Activated CD4-positive, alpha-beta T cell treated with anti-CD3 and anti-CD28 coated beads, Interleukin-2, amount 50 U/mL, for 4 hours (primary cell): Measurements from ENCODE around the gene ADARB2.
"Not testable (repeated sequence)": the region's sequence is repeated elsewhere in the genome, so short reads cannot be mapped to it uniquely, and the experiment has no call there.

Experiments
- DNase-seq, 2 experiments: peaks; one replicate each; pipeline ENCODE4 v3.0.0-alpha.2; 2020

The ADARB2 gene

DNA sequence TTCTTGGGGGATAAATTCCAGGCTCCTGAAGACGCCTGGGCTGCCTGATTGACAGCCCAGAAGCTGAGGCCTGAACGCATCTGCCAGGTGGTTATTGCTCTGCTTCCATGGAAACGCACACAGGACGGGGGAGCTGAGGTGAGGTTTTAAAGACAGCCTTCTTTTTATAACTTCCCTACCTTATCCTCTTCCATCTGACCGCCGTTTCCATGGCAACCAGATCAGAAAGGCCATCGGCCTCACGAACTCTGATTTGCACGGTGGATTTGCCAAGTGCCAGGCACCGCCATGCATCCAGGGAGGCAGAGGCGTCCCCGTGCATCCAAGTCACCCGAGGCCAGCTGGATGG lies 260.9 kb downstream of the ADARB2 start:
- DNase-seq: no peak

DNA sequence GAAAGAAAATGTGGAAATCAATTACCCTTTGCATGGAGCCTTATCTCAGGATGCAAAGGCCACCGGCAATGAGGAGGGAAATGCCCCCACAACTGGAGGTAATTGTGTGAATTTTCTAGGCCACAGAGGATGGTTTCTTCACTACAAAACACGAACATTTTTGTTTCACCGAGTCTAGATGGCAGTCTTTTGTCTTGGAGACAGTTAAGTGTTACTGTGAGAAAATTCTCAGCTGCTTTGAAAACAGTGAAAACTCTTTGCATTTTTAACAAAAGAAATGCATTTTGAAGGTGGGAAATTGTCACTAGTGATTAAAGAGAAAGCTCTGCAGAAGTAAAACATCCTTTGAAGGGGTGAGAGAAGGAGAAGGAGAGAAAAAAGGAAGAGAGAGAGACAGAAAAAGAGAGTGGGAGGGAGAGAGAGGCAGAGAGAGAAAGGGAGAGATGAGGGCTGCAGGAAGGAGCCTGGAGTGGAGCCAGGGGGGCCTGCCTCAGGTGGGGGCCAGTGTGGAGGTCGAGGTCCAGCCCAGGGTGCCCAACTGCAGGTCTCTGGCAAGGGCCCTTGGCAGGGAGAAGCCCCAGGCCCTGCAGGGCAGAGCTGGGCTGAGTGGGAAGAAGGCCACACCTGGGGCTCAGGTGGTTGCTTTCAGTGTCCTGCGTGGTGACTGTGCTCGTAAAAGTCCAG lies 261.4 kb downstream of the ADARB2 start:
- no peak for DNase-seq

DNA sequence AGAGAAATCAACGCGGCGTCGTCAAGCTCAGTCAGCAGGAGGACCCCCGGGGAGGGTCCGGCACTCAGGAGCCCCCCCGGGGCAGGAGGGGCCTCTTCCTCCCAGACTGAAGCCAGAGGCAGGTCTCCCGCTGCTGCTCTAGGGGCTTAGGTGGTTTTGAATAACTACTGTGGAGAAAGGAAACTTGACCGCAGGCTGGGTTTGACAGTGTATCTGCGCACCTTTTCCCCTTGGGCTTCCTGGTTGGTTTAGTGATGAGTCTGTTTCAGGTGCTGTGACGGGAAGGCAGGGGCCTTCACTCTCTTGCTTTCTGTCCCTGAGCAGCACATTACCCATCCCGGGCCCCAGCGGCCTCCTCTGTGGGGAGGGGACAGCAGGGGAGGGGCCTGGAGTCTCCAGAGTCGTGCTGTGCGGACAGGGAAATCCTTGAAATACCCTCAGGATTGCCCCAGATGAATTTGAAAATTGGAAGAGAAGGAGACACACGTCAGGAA lies 262.2 kb downstream of the ADARB2 start:
- no peak for DNase-seq

DNA sequence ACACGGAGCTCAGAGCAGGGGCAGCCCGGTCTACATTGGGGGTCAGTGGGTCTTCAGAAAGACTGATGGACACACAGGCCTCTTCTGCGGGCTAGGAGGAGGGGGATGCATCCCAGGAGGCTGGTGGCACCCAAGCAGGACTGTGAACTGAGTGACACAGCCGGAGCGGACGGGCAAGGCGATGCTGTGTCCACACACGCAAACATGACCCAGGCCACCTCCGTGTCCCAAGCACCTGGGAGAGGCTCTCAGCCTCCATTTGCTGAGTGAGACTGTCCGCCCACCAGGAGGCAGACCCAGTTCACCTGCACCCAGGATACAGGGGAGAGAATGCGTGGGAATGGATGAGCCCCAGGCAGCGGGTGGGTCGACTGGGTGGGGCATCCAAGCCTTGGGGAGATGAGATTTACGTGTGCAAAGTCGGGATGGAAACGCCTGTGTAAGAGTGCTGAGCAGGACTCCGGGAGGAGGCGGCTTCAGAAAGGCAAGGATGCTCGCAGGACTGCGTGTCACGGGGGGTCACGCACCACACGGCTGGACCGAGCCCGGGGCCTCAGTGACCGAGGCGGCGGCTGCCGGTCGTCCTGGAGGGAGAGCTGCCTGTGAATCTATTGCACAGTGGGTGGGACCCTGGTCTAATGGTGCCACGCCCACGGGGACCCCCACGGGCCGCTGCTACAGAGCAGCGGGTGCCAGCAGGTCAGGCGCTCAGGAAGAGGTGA lies 262.8 kb downstream of the ADARB2 start:
- DNase-seq: no peak

DNA sequence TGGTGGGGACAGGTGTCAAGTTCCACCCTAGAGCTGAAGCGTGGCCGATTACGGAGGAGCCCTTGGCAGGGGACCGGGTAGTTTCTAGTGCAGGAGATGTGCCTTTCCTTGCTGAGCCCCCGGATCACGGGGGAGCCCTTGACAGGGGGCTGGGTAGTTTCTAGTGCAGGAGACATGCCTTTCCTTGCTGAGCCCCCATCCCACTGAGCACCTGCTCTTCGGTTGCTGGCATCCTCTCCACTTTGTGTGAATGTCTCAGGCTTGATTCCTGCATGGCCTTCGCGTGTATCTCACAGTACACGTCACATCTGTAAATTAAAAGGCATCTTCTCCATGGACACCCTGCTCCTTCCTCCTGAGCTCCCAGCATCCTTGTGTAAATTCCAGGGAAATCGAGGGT lies 263.5 kb downstream of the ADARB2 start:
- DNase-seq: no peak

DNA sequence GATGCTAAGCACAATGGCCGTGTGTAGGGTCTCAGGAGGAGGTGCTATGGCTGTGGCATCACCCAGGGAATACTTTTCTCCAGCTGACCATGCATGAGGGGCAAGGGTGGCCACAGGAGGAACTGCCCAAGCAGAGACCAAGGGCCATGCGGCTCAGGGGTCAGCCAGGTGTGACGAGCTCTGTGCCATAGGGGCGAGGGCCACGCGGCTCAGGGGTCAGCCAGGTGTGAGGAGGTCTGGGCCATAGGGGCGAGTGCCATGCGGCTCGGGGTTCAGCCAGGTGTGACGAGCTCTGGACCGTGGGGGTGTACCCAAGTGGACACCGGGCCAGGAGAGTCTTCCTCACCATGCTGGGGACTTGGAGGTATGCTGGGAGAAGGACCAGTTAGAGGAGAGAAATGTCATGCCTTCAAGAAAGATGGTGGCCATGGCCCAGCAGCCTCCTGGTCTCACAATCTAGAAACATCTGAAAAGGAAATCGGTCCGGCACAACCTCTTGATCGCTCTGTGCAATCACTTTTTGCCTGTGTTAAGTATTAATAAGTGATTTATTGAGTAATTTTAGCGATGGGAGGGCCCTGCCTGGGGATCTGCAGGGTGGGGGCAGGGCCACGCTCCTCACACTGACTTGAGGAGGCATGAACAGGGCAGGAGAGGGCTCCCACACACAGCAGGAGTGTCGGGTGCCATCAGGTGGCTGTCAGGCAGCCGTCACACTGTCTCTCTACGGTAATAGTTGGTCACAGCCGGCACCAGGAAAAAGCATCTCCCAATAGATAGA lies 265.0 kb downstream of the ADARB2 start:
- no peak for DNase-seq

DNA sequence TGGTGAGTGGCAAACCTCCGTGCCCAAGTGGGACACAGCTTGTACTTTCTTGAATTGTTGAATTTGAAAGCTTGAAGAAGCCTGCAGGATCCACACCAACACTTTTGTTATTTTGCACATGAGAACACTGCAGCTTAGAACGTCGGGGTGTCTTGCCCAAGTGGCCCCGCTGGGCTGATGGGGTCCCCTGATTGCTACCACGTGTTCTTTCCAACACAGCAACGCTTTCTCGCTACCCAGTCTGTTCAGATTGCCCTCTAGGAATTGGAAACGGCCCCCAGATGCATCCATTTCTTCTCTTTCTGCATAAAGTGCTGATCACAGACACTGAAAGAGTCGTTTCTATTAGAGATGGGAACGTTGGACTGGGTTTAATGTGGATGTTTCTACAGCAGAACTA lies 268.5 kb downstream of the ADARB2 start:
- no peak for DNase-seq

DNA sequence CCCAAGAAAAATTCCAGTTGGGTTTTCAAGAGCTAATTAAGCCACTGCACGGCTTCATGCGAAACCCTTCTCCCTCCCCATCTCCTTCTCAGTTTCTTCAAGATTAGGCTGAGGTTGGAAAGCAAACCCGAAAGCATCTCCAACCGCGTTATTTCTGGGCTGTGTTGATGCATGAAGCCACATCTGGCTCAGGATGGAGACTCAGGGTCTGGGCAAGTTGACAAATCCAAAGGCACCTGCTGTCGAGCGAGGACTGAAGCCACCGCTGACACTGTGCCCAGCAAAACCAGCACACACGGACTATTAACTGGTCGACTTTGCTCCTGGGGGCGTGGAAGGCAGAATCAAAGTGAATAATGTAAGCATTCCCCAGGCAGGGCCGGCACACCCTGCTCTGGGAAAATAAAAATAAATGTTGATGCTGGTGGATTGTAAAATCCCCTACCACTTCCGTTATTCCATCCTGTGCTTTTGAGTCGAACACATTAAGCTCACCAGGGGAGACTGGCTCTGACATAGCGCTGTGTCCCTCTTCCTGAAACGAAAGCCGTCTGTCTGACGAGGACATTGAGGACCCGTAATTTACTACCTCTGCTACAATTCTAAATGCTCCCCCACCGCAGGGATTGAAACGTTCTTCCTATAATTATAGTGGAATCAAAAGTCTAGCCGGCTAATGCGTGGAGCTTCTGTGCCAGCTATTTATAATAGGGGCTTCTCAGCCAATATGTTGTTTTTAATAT lies 269.8 kb downstream of the ADARB2 start:
- no peak for DNase-seq

DNA sequence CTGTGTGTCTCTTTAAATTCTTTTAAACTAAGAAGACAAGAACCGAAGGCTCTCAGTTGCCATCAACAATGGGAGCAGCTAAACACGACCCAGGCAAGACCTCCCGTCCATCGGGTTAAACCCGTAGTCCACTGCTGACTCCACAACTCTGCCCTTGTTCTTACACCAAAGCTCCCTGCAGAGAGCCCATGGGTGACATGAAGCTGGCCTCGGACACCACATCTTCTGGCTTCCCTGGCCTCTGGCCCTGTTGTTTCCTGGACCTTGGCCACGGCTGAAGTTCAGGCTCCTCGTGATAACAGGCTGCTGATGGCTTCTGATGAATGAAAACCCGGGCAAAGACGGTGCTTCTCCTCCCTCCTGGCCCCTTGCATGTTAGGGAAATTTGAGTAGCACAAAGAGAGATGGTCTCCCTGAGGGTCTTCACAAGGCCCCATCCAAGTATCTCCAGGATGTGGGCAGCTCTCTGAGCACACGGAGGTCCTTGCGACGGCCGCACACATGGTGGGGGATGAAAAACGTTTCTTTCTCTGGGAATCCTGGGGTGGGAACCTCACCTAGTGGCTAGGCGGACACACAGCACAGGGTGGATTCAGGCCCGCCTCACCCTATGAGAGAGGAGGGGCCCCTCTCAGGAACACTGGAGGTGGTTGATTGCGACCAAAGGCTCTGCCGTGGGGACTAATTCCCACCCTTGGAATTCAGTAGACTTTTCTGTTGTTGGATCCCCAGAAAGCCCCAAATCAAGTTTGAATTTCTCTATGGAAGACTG lies 271.1 kb downstream of the ADARB2 start:
- DNase-seq: no peak

DNA sequence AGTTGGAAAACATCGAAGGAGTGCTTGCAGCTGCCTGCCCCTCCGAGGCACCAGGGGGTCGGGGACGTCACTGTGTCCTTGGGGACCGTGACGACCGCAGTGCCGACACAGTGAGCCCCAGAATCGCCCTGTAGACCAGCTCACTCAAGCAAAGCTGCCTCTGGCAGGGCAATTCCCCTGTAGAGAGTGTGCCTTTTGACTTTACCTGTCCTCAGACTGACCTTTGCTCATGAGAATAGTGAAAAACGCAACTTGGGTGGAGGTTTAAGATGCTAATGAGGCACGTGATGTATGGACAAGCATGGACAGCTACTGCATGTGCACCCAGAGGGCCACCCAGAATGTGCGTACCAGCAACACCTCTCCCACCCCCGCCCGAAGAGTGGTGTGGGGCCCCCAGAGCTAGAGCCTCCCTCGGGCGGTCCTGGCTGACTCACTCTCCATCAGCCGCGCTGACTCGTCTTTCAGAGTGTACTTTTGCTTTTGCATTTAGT lies 271.9 kb downstream of the ADARB2 start:
- DNase-seq: no peak

DNA sequence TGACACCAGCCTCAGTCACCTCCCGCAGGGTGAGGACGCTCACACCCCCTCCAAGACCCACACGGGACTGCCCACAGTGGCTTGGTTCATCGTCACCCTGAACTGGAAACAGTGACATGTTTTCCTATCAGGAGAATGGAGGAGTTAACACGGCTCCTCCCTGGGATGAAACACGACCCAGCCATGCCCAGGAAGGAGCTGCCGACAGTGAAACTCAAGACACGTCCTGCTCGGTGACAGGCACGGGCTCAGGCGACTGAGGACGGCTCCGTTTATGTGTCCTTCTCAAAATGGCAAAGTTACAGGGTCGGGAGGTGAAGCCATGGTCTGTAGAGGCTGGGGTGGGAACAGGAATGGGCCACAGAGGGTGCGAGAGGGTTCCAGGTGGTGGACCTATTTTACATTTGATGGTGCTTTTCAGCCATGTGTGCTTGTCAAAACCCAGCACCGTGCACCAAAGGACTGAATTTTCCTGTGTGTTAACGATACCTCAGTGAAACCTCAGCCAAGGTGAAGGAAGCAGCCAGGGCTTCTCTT lies 272.4 kb downstream of the ADARB2 start:
- no peak for DNase-seq

DNA sequence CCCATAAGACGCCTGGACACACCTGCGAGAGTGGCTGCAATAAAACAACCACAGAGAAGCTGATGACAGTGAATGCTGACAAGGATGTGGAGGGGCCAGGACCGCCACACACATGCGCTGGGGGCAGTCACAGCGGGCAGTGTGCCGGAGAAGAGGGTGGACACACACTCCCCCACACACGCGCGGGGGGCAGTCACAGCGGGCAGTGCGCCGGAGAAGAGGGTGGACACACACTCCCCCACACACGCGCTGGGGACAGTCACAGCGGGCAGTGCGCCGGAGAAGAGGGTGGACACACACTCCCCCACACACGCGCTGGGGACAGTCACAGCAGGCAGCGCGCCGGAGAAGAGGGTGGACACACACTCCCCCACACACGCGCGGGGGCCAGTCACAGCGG lies 273.4 kb downstream of the ADARB2 start:
- DNase-seq: not testable (repeated sequence)

DNA sequence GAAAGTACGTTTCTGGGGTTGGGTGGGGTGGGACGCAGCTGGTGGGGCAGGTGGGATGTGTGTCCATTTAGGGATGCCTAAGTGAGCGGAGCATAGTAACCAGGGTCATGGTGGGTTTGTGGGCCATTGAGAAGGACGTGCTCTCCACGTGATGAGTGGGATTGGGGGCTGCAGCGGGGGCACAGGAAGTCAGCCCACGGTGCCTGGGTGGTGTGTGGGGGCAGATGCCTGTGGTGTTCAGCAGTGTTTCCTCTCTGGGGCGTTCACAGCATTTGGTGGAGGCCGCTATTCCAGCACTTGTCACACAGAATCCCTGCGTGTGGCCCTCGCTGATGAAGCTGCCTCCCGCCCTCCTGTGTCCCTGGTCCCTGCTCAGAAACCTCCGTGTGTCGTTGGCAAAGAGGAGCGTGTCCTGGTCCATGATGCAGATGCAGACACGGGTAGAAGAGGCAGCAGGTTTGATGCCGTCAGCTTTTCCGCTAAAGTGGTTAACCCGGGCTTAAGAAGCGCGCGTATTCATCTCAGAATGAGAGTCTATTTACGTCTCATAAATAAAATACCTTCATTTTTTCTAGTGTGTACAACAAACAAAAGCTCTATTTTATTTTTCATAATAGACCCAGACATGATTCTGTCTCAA lies 274.2 kb downstream of the ADARB2 start:
- no peak for DNase-seq

DNA sequence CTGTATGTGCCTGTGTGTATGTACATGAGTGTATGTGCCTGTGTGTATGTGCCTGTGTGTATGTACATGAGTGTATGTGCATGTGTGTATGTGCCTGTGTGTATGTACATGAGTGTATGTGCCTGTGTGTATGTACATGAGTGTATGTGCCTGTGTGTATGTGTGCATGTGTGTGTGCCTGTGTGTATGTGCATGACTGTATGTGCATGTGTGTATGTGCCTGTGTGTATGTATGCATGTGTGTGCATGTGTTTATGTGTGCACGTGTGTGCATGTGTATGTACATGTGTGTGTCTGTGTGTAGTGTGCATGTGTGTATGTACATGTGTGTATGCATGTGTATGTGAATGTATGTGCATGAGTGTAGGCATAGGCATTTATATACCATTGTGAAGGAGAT lies 274.8 kb downstream of the ADARB2 start:
- no peak for DNase-seq

DNA sequence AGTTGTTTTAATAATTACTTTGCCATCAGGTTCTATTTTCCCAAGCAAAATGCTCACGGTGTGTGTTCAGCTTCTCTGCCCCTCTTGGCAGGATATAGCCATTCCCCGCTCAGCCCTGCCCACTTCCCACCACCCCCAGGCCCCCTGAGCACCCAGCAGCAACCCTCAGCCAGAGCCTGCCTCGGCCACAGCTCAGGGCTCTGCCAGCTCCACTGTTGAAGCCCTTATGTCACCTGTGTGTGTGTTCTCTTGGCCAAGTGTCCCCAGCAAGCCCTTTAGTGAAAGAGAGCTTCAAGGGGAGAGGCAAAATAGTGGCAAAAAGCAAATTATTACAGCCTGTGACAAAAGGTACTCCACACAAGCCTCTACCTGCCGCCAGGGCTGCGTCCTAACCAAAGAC lies 275.3 kb downstream of the ADARB2 start:
- DNase-seq: no peak

DNA sequence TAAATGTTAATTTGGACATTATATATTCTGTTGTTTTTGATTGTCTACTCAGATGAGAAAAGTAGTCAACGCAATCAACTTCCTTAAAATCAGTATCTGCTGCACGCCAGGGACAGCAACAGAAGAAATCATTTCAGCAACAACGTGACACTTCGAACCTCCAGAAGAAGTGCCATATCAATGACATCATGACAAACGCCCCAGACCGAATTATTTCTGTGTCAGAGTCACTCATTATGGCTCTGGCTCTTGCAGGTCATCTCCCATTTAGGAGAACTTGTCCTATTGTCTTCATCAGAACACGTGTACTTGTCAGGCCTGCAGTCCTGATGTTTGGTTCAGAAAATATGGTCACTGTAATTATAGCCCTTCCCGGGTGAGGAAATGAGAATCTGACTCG lies 276.3 kb downstream of the ADARB2 start:
- no peak for DNase-seq

DNA sequence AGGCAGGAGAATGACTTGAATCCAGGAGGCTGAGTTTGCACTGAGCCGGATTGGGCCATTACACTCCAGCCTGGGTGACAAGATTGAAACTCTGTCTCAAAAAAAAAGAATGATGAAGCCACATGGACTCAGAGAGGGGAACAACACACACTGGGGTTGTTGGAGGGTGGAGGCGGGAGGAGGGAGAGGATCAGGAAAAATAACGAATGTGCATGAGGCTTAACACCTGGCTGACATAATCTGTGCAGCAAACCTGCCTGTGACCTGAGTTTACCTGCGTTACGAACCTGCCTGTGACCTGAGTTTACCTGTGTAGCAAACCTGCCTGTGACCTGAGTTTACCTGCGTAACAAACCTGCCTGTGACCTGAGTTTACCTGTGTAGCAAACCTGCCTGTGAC lies 277.7 kb downstream of the ADARB2 start:
- not testable (repeated sequence) for DNase-seq

DNA sequence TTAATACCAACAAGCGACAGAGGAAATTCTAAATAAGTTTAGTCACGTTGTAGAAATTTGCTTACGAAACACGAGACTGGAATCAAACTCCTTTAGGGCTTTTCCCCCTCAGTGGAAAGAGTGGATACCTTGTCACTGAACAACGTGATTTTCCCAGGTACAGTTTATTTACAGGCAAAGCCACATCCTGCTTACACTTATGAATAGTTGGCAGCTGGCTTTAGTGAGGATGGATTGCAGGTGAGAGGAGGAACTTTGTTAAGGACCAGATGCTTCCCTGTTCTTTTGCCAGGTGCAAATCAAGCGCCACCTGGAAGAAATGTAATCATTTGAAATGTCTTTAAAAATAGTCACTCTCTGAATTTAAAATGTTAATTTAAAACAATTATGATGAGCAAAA lies 282.4 kb downstream of the ADARB2 start:
- DNase-seq: no peak

DNA sequence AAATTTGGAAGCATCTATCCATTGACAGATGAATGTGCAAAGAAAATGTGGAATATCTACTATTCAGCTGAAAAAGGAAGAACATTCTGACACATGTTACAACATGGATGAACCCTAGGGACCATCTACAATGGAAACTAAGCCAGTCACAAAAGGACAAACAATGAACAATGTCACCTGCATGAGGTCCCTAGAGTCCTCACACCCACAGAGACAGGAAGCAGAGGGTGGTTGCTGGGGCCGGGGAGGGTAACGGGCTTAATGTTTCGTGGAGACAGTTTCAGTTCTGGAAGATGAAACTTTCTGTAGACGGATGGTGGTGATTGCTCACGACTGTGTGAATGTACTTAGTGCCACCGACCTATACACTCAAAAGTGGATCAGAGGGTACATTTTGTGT lies 282.9 kb downstream of the ADARB2 start:
- no peak for DNase-seq

DNA sequence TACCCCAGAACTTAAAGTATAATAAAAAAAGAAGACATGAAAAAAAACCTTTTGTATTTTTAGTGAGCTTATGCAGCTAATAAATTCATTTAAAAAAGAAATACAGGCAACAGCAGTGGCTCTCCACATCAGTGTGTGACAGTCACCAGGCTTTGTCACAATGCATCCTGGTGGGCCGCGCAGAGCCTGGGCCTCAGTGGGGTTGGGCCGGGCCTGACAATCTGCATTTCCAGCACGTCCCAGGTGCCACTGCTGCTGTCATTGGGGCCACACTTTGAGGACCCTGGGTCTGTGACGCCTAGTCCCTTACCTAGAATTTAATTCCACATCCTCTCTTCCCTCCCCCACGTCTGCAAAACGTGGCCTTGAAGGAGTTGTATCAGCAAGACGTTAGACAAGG lies 284.5 kb downstream of the ADARB2 start:
- DNase-seq: no peak

DNA sequence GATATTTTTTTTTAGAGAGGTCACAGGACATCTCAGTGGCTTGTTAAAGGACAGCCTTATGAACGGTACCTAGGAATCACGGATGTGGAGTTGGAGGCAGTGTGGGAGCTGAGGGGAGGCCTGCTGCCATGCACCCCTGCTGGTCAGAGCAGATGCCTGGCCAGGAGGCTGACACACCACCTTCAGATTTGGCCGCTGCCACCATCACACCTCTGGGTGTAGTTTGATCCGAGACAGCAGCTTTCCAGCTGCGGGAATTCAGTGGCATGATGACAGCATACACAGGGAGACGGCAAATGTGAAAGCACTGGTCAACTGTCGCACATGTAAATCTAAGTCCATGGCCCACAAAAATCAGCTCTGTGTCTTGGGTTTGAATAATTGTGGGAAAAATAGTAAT lies 285.4 kb downstream of the ADARB2 start:
- DNase-seq: no peak
